Mucosa of descending colon (tissue), 3 donors: ENCODE data around the gene NATD1. TPM values are rescaled to one million over a fixed set of nuclear protein-coding genes. Genes with fewer than 3 reads are reported as not detected.

Experiments used
- ATAC-seq: fragments of 200-7000 bp; cut with Tn5 transposase; one replicate; pipeline ENCODE4 v1.9.1; 2020; ENCODE audit warnings: mild to moderate bottlenecking, moderate library complexity
- DNase-seq, 3 donors: peaks; one replicate each; pipeline ENCODE4 v3.0.0-alpha.2; 2020
- H3K36me3 ChIP-seq: fragments of 200-600 bp; one replicate; pipeline ENCODE4 v1.8.0; 2021; ENCODE audit warnings: low read depth, mild to moderate bottlenecking
- H3K4me1 ChIP-seq: fragments of 200-600 bp; one replicate; pipeline ENCODE4 v1.8.0; 2021; ENCODE audit warnings: low read depth, mild to moderate bottlenecking
- H3K4me3 ChIP-seq: fragments of 200-600 bp; one replicate; pipeline ENCODE4 v1.8.0; 2021; ENCODE audit warnings: mild to moderate bottlenecking
- H3K9me3 ChIP-seq: fragments of 200-600 bp; one replicate; pipeline ENCODE4 v1.8.0; 2021; ENCODE audit warnings: mild to moderate bottlenecking
- CTCF ChIP-seq: fragments of 200-600 bp; IDR thresholded peaks from one replicate; pipeline ENCODE4 v1.8.0; 2022; ENCODE audit warnings: antibody characterized with exemption, mild to moderate bottlenecking
- intact Hi-C, 2 donors: fragments of 100-400 bp; cut with DNase I in 1 of 2; cut with micrococcal nuclease in 1 of 2; formaldehyde crosslinking; loops; one replicate each; pipeline versions ENCODE4 v1.11.0 to v1.11.1; 2022; cut with DNase I, micrococcal nuclease
- total RNA-seq, 3 donors: library from RNA; stranded (reverse); fragmentation: NEBNext Ultra II Directional in 2 of 3; extraction: Animal tissue kit (Norgen Biotek cat#: 25700) in 2 of 3; gene quantifications; one replicate each; pipeline versions ENCODE4 v1.2.1 to v1.2.4, GENCODE V29; 2021 to 2023
- donor health status: DM: no; HTN: no; CAD: no; lungs with moderate emphysema.
- donor health status: DM: no; HTN: no; CAD: no.
- donor health status: DM: no; HTN: yes; CAD: no.

Gene NATD1
- total RNA-seq, 3 donors from 2014 or later, result 3.9 to 11.1 (median 7.2) TPM

DNA sequence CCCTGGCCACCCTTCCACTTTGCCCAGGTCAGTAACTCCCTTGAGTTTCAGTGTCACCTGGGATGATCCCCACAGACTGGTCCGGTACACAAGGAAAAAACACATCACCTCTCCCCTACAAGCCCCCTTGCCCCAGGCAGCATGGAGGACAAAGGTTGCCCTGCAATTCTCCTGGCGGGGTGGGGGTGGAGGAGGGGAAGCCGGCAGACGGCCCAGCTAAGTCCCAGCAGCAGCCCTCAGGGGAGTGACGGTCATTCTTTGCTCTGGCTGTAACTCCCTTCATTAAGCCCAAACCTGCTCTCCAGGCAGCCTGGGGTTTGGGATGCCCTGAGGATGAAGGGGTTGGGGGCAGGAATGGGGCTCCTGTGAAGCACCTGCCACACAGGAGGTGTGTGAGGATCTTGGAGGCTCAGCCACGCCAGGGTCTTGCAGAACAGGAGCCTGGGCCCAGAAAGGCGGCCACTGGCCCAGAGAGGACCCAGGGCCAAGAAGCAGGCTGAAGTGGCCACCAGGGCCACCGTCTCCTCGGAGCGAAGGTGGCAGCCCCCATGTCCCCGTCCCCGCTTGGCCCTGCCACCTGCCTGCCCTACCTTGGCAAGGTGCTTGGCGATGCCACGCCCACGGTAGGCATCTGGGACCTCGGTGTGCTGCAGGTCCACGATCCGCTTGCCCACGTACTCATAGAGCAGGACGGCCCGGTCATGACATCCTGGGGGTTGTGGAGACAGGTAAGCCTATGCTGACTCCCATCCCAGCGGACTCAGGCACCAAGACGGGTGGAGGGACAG, 9.5 kb downstream of the NATD1 start:
- Histone ChIP-seq H3K36me3 (no peaks in the 10 kb centered on the region), H3K4me3 (no peak overlapping the region), H3K9me3 (no peaks in the 10 kb centered on the region), H3K4me1 (no peaks in the 10 kb centered on the region)
- ATAC-seq (no peak), DNase-seq (no peak)
- TF ChIP-seq CTCF, result no peak
- intact Hi-C loops, result no loop called here

GRCh38 chr17:21242780-21243515, 10.3 kb downstream of the NATD1 start:
- TF ChIP-seq CTCF, result no peak
- Histone ChIP-seq H3K36me3 (no peaks in the 10 kb centered on the region), H3K4me1 (no peaks in the 10 kb centered on the region), H3K4me3 (no peak overlapping the region), H3K9me3 (no peaks in the 10 kb centered on the region)
- DNase-seq, result no peak
- no peak for ATAC-seq
- intact Hi-C loops, result no loop called here

DNA sequence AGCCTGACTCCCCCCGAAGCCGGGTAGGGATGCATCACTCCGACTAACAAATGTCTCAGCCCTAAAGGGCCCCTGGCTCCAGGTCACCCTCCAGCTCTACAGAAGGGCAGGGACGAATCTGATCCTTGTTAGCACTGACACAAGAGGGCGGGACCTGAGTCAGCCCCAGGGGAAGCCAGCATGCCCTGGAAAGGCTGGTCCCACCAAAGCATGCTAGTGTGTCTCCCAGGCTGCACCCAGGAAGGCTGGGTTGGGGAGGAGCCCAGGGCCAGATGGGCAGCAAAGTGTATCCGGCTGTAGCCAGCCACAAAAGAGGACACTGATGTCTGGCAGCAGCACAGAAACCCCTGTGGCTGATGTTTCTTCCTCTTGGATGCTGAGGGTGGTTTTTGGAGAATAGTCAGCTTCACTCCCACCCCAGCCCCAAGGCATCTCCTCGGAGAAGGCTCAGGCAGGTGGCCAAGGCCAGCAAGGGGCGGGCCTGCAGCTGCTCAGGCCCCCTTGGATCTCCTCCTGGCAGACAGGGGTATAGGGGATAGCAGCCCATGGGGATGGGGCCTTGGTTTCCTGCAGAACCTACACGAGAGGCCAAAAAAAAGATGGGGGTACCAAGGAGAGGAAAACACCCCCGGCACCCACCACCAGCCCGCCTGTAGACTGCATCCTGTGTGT, 11.0 kb downstream of the NATD1 start:
- TF ChIP-seq CTCF, result no peak
- no peaks in the 10 kb centered on the region for H3K4me1 ChIP-seq
- DNase-seq, result no peak
- no peak overlapping the region for H3K4me3 ChIP-seq
- H3K36me3 ChIP-seq, result no peaks in the 10 kb centered on the region
- no peaks in the 10 kb centered on the region for H3K9me3 ChIP-seq
- ATAC-seq, result no peak
- intact Hi-C loops, result no loop called here

DNA sequence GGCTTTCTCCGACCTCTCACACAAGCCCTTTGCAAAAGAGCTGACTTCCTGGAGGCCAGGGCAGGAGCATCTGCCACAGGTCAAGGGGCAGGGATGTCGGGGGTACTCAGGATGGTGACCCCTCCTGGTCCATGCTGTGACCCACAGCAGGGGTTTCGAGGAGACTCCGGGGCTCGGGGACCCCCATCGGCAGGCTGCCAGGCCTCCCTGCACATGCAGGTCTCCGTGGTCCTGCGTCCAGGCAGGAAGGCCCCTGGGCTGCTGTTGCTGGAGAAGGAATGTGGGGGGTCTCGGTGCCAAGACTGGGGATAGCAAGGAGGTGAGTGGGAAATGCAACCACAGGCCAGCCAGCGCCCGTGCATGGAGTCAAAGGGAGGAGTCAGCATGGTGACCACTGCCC, 11.6 kb downstream of the NATD1 start:
- Histone ChIP-seq H3K4me3 (no peak overlapping the region), H3K4me1 (no peaks in the 10 kb centered on the region), H3K9me3 (no peaks in the 10 kb centered on the region), H3K36me3 (no peaks in the 10 kb centered on the region)
- intact Hi-C loops, result no loop called here
- DNase-seq, result no peak
- TF ChIP-seq CTCF, result no peak
- no peak for ATAC-seq

DNA sequence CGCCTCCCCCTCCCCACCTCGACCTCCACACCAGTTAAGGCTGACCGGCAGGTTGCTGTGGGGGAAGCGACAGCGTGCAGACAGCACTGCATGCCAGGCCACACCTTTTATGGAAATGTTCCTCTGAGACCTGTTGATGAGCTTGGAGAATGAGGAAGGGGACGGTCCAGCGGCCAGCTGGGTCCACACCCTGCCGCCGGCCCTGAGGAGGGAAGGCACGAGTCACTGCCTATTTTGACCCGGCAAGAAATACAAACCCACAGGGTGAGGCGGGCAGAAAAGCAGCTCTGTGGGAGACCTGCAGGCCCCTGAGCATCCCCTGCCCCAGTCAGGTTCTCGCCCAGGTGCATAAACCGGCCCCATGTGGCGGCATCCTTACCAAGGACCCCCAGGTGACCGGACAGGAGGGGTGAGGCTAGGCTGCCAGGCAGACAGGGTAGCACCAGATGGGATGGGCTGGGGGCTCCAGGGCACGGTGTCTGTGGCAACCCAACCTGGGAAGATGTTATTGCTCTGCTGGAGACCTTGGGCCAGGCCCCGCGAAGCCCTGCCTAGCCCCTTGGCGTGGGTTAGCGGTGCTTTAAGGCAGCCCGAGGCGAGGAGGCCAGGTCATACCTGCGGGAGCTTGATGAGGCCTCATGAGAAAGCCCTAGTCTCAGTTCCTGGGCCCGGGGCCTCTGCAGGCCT, 12.7 kb downstream of the NATD1 start:
- no peak for TF ChIP-seq CTCF
- DNase-seq (no peak), ATAC-seq (no peak)
- intact Hi-C loops, result no loop called here
- H3K4me3 ChIP-seq, result no peak overlapping the region
- no peaks in the 10 kb centered on the region for H3K4me1 ChIP-seq
- H3K9me3 ChIP-seq, result no peaks in the 10 kb centered on the region
- H3K36me3 ChIP-seq, result no peaks in the 10 kb centered on the region
